T-helper 1 cell (primary cell): ENCODE measurements around the gene ZNF385A.
A peak's percentile ranks its signal among the peaks of the same experiment; 100 is the strongest.

Experiments
- DNase-seq, 5 donors: peaks; one replicate each; pipeline ENCODE4 v3.0.0-alpha.2; 2012 to 2020

The ZNF385A gene

GRCh38 chr12:54415221-54415929, 30.8 kb upstream of the ZNF385A start:
- DNase-seq = no peak

GRCh38 chr12:54413284-54414190, 29.0 kb upstream of the ZNF385A start:
- DNase-seq = peak; percentile 64 to 82 (median 77)

GRCh38 chr12:54412786-54413185, 28.3 kb upstream of the ZNF385A start:
- DNase-seq = peak in 1 of 5 donors; percentile 51

- no peak for DNase-seq
These were observed 27.8 kb upstream of the ZNF385A start for GRCh38 chr12:54412348-54412747.

GRCh38 chr12:54411391-54412241, 27.1 kb upstream of the ZNF385A start:
- peak in 4 of 5 donors; percentile 33 to 68 (median 46) for DNase-seq

GRCh38 chr12:54409267-54409666, 24.7 kb upstream of the ZNF385A start:
- DNase-seq = no peak

- no peak for DNase-seq
These were observed 22.8 kb upstream of the ZNF385A start for GRCh38 chr12:54407183-54407905.

- DNase-seq = no peak
These were observed 21.0 kb upstream of the ZNF385A start for GRCh38 chr12:54405573-54405972.

- no peak for DNase-seq
These were observed 20.6 kb upstream of the ZNF385A start for GRCh38 chr12:54405106-54405505.

- DNase-seq = peak in 4 of 5 donors; percentile 39 to 68 (median 55)
These were observed 19.8 kb upstream of the ZNF385A start for GRCh38 chr12:54404061-54405004.

- DNase-seq = no peak
These were observed 16.6 kb upstream of the ZNF385A start for GRCh38 chr12:54401119-54401518.

GRCh38 chr12:54398995-54399793, 14.7 kb upstream of the ZNF385A start:
- peak; percentile 61 to 85 (median 79) for DNase-seq

- DNase-seq = no peak
These were observed 13.7 kb upstream of the ZNF385A start for GRCh38 chr12:54398218-54398617.

GRCh38 chr12:54397157-54397556, 12.6 kb upstream of the ZNF385A start:
- DNase-seq = no peak

- no peak for DNase-seq
These were observed 11.0 kb upstream of the ZNF385A start for GRCh38 chr12:54395545-54395944.

- DNase-seq = no peak
These were observed 10.5 kb upstream of the ZNF385A start for GRCh38 chr12:54394986-54395385.

- DNase-seq = peak in 1 of 5 donors; percentile 44
These were observed 9.8 kb upstream of the ZNF385A start for GRCh38 chr12:54394281-54394719.

GRCh38 chr12:54393743-54394142, 9.2 kb upstream of the ZNF385A start:
- no peak for DNase-seq

GRCh38 chr12:54393207-54393609, 8.7 kb upstream of the ZNF385A start:
- no peak for DNase-seq
